Left colon (tissue), 2 donors: ENCODE results near the gene SNRNP40. TPM values are rescaled to one million over a fixed set of nuclear protein-coding genes. Genes with fewer than 3 reads are reported as not detected.
A peak's percentile ranks its signal among the peaks of the same experiment; 100 is the strongest.
"Not testable (repeated sequence)": the region's sequence is repeated elsewhere in the genome, so short reads cannot be mapped to it uniquely, and the experiment has no call there.

Experiments used
- ATAC-seq: fragments of 200-7000 bp; cut with Tn5 transposase; one replicate; pipeline ENCODE4 v1.9.1; 2020; ENCODE audit warnings: mild to moderate bottlenecking, moderate library complexity
- DNase-seq, 2 donors: peaks; one replicate each; pipeline ENCODE4 v3.0.0-alpha.2; 2020
- intact Hi-C, 2 donors: fragments of 100-400 bp; cut with DNase I in 1 of 2; cut with micrococcal nuclease in 1 of 2; formaldehyde crosslinking; loops; one replicate each; pipeline versions ENCODE4 v1.11.2 to v1.14.0; 2022; cut with DNase I, micrococcal nuclease
- total RNA-seq, 2 donors: library from RNA; stranded (reverse); fragmentation: NEBNext Ultra II Directional; extraction: Animal tissue kit (Norgen Biotek cat#: 25700); gene quantifications; one replicate each; pipeline ENCODE4 v1.2.1, GENCODE V29; 2021
- donor health status: DM: no; HTN: no; CAD: no.
- donor health status: DM: yes; HTN: yes; CAD: no.

Gene SNRNP40
- total RNA-seq, 2 donors from 2014 or later: 22.5 to 31.8 TPM

DNA sequence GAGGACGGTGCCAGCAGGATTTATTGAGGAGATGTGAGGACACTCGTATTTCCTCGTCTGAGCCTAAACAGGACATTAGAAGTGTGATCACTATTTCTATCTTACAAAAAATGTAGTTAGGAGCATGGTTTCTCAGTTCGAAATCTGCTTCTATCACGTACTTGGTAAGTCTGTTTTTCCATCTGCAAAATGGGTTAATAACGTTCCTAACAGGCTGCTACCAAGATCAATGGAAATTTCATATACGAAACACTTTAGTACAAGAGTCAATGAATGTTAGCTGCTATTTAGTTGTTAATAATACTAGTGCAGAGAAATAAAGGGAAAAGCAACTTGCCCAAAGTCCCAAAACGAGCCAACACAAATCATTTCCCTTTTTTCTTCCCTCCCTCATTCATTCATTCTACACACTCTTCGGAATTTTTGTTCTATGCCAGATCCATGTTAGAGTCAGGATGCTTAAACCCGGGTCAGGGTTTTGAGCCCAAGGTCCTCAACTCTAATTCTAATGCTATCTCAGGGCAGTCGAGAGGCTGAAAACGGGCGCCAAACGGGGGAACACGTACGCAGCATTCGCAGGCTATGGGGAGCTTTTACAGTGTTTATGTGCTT lies 608 bp downstream of the SNRNP40 start:
- no peak for DNase-seq
- ATAC-seq: no peak
- intact Hi-C loops: no loop called here

DNA sequence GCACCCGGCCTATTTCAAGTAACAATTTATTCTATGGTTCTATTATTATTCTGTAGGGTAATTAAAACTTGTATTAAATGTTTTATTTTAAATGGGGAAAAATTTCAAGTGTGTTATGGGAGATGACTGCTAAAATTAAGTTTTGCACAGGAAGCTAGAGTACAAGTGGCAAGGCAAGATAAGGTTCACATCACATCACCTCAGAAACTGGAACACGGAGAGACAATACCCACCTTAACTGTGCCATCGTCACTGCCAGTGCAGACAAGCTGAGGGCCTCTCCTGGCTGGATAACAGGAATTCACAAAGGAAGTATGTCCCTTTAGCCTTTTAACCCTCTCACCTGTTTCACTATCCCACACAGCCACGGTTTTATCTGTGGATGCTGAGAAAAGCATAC lies 7.6 kb downstream of the SNRNP40 start:
- no peak for ATAC-seq
- intact Hi-C loops: no loop called here
- DNase-seq: no peak

- ATAC-seq, DNase-seq, intact Hi-C loops: not testable (repeated sequence)
Measured at GRCh38 chr1:31287791-31288190, 8.8 kb downstream of the SNRNP40 start.

DNA sequence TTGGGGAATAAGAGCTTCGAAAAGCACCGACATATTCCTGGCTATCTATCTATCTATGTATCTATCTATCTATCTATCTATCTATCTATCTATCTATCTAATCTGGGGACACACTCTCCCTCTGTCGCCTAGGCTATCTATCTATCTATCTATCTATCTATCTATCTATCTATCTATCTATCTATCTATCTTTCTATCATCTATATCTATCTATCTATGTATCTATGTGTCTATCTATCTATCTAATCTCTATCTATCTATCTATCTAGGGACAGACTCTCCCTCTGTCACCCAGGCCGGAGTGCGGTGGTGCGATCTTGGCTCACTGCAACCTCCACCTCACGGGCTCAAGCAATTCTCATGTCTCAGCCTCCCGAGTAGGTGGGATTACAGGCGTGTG lies 14.2 kb downstream of the SNRNP40 start:
- intact Hi-C loops, ATAC-seq, DNase-seq: not testable (repeated sequence)

DNA sequence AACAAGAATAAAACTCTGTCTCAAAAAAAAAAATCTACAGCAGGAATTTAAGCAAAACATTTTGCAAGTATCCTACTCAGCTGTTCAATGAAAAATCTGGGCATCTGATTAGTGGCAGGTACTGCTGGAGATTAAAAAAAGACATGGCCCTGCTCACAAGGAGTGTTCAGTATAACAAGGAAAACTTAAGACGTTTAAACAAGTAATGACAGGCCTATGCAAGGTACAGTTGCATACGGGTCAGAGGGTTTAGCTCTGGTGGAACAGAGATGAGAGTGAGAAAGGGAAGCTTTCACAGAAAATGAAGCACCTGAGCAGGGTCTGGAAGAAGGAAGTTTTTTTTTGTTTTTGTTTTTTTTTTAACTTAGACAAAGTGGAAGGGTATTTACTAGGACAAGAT lies 23.0 kb downstream of the SNRNP40 start:
- no peak for ATAC-seq

GRCh38 chr1:31272369-31272768 lies 24.2 kb downstream of the SNRNP40 start:
- intact Hi-C loops: no loop called here
- no peak for DNase-seq
- no peak for ATAC-seq

More for the DNA sequence above, 23.0 kb downstream of the SNRNP40 start:
- DNase-seq: no peak
- intact Hi-C loops: no loop called here

- intact Hi-C loops: no loop called here
- DNase-seq (no peak), ATAC-seq (no peak)
Measured at GRCh38 chr1:31266547-31266946, 30.0 kb downstream of the SNRNP40 start.

GRCh38 chr1:31264790-31265386 lies 31.7 kb downstream of the SNRNP40 start:
- DNase-seq: no peak
- intact Hi-C loops: no loop called here
- no peak for ATAC-seq

GRCh38 chr1:31263408-31263807 lies 33.2 kb downstream of the SNRNP40 start:
- ATAC-seq (peak; percentile 88), DNase-seq (no peak)
- intact Hi-C loops: no loop called here

DNA sequence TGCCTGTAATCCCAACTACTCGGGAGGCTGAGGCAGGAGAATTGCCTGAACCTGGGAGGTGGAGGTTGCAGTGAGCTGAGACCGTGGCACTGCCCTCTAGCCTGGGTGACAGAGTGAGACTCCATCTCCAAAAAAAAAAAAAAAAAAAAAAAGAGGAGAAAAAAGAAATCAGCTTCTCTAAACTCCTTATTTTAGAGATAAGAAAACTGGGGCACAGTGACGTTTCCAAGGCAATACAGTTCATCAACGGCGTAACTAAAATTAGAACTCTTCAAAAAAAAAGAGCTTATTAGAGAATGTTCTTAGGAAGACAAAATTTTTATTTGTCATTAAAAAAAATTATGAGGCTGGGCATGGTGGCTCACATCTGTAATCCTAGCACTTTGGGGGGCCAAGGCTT lies 34.2 kb downstream of the SNRNP40 start:
- DNase-seq, ATAC-seq, intact Hi-C loops: not testable (repeated sequence)

GRCh38 chr1:31261916-31262315 lies 34.7 kb downstream of the SNRNP40 start:
- no peak for ATAC-seq
- intact Hi-C loops: no loop called here

DNA sequence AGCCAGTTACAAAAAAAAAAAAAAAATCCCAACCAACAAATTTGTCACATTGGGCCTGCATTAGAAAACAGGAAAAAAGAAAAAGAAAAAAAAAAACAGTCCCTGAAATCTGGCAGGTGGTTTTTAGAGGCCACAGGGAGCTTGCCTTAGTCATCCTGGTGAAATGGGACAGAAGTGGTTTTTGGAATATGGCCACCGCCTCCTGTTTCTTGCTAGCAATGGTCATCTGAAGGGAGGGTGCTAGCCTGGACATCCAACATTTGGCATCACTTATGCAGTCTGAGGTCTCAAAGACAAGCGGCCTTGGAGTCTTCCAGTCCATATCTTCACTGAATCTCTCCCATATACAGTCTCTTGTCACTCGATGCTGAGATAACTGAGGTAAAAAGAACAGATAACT lies 36.8 kb downstream of the SNRNP40 start:
- intact Hi-C loops: no loop called here
- DNase-seq (no peak), ATAC-seq (no peak)

More at GRCh38 chr1:31261916-31262315, 34.7 kb downstream of the SNRNP40 start:
- no peak for DNase-seq

DNA sequence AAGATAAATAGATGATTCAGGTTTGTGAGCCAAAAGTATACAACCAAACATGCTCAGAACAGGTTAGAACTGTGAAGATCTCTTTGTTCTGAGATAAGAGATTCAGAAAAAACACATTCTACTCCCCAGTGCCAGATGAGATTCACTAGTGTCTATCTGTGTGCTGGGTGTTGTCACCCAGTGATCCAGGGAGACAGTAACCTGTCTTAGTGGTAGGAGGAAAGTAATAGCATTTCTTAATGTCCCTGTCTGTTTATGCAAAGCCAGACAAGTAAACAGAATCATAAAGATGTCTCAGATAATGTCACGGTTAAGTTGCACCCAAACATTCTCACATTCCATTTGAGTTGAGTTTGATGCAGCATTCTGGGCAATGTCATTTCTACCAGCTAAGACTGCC lies 38.0 kb downstream of the SNRNP40 start:
- intact Hi-C loops: no loop called here
- ATAC-seq (no peak), DNase-seq (no peak)

DNA sequence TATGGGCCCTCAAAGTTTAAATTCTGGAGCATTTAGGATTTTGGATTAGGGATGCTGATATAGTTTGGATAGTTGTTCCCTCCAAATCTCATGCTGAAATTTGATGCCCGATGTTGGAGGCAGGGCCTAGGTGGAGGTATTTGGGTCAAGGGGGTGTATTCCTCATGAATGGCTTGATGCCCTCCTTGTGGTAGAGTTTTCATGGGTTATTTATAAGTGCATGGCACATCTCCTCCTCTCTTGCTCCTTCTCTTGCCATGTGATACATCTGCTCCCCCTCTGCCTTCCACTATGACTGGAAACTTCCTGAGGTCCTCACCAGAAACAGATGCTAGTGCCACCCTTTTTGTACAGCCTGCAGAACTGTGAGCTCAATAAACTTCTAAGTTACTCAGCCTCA lies 39.4 kb downstream of the SNRNP40 start:
- no peak for ATAC-seq
- intact Hi-C loops: no loop called here
- DNase-seq: no peak

DNA sequence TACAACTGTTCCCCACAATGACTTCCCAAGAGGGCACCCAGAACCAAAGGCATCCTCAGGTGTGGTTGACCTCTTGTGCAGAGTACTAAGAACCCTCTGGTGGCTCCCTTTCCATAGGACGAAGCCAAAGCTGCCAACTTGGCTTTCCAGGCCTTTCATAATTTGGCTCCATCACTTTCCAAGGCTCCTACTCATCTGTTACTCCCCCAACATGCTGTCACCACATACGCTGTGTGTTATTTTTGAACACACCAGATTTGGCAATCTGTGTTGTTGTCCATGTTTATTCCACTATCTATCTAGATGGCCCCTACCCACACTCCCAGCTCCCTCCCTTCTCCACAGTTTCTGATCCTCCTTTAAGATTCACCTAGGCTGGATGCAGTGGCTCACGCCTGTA lies 46.7 kb downstream of the SNRNP40 start:
- ATAC-seq (no peak), DNase-seq (no peak)
- intact Hi-C loops: no loop called here

DNA sequence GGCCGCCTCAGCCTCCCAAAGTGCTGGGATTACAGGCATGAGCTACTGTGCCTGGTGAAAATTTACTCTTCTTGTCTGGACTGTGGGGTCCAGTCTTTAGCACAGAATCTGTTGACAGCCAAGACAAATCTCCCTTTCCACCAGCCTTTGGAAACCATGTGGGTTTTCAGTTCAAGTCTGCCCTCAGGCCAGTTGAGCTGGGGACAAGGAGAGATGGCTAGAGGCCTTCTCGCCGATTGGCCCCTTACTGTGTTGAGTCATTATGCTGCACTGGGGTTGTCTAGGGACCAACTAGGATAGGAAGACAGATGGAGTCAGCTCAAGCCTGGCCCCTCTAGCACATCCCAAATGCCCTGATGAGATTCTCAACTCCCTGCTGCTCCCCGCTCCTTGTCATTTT lies 48.3 kb downstream of the SNRNP40 start:
- ATAC-seq (no peak), DNase-seq (no peak)
- intact Hi-C loops: no loop called here

- DNase-seq (no peak), ATAC-seq (no peak)
- intact Hi-C loops: no loop called here
Measured at GRCh38 chr1:31244326-31244725, 52.3 kb downstream of the SNRNP40 start.

DNA sequence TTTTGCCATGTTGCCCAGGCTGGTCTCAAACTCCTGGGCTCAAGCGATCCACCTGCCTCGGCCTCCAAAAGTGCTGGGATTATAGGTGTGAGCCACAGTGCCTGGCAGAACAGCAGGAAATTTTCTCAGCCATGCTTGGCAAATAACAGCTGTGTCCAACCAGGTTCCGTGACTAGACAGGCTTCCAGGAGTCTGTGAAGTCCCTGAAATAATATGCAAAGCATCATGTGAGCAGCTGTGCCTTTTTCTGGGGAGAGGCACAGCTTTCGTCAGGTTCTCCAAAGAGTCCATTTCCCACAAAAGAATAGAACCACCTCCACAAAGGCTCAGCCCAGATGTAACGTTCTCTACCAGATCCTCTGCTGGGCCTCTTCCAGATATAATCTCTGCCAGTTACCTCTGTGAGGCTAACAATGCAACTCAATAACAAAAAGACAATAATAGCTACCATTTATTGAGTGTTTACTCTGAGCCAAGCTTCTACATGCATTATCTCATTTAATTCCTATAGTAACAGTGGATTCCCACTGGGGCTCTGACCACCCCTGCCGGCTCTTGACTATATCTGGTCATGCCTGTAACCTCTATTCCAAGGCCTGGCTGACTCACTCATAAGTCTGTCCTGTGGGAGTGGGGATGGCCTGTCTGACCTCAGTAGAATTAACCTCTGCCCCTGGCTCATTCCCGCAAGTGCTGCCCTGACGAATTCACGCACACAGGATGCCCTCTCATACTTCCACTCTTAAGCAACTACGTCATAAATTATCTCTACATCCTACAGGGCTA lies 52.9 kb downstream of the SNRNP40 start:
- intact Hi-C loops: no loop called here
- ATAC-seq: no peak
- no peak for DNase-seq

- ATAC-seq (no peak), DNase-seq (no peak)
- intact Hi-C loops: no loop called here
Measured at GRCh38 chr1:31241321-31241720, 55.3 kb downstream of the SNRNP40 start.

GRCh38 chr1:31239653-31240241 lies 56.8 kb downstream of the SNRNP40 start, which contains the start of gene NKAIN1:
NKAIN1 (minus strand) TSS chr1:31239887; CDS start chr1:31239547, 340 bp downstream.
- ATAC-seq: peak; percentile 84
- intact Hi-C loops: no loop called here
- peak in 1 of 2 donors; percentile 32 for DNase-seq
